GM10266 (cell line): ENCODE measurements around the gene CCDC71.

Experiments
- DNase-seq: peaks from one replicate; pipeline ENCODE4 v3.0.0; 2012; ENCODE audit errors: extremely low spot score
- TF ChIP-seq, protein P1 (sequence below): IDR thresholded peaks from 2 replicates; pipeline ENCODE4 v1.5.1; 2012; ENCODE audit warnings: mild to moderate bottlenecking, low read depth; ENCODE audit not compliant: control insufficient read depth, insufficient read depth; ENCODE audit errors: missing control alignments

Gene CCDC71

GRCh38 chr3:49148159-49148558, 18.0 kb downstream of the CCDC71 start:
- TF ChIP-seq, protein P1, sequence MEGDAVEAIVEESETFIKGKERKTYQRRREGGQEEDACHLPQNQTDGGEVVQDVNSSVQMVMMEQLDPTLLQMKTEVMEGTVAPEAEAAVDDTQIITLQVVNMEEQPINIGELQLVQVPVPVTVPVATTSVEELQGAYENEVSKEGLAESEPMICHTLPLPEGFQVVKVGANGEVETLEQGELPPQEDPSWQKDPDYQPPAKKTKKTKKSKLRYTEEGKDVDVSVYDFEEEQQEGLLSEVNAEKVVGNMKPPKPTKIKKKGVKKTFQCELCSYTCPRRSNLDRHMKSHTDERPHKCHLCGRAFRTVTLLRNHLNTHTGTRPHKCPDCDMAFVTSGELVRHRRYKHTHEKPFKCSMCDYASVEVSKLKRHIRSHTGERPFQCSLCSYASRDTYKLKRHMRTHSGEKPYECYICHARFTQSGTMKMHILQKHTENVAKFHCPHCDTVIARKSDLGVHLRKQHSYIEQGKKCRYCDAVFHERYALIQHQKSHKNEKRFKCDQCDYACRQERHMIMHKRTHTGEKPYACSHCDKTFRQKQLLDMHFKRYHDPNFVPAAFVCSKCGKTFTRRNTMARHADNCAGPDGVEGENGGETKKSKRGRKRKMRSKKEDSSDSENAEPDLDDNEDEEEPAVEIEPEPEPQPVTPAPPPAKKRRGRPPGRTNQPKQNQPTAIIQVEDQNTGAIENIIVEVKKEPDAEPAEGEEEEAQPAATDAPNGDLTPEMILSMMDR = no peak
- DNase-seq = no peak

DNA sequence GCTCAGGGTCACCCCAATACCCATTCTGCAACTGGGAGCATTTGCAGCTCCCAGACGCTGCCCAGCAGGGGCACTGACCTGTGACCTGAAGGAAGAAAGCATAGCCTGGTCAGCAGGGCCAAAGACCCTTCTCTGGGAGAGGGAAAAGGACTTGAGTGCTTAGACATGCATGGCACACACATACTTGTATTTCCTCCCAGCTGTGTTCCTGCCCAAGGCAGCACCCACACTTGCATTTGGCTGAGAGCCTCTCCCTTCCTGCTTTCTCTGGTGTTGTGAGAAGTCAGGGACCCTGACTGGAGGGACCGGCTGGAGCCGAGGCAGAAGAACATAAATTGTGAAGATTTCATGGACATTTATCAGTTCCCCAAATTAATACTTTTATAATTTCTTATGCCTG, 26.1 kb downstream of the CCDC71 start:
- DNase-seq = no peak
- TF ChIP-seq, protein P1 = no peak

DNA sequence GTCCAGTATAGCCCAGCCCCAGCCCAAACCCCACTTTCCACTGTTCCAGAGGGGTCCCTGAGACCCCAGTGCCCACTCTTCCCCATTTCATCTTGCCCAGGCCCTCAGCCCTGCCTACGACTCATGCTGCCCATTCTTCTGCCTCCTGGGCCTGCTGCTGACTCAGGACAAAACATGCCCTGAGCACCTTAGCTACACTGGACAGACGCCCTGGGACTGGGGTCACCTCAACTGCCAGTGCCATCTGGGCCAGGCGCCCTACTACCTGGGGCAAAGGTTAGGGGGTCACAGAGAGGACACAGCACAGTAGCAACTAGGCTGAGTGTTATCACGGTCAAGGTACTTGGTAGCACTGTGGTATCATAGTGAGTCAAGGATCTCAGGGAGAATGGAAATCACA, 30.6 kb downstream of the CCDC71 start:
- TF ChIP-seq, protein P1 = no peak
- DNase-seq = no peak

- TF ChIP-seq, protein P1 = no peak
- no peak for DNase-seq
Measured at GRCh38 chr3:49134471-49135265, 31.5 kb downstream of the CCDC71 start.

GRCh38 chr3:49133226-49133951, 32.7 kb downstream of the CCDC71 start:
- TF ChIP-seq, protein P1 = no peak
- no peak for DNase-seq

GRCh38 chr3:49132437-49133225, 33.5 kb downstream of the CCDC71 start, which contains the start of gene LAMB2:
LAMB2 (minus strand) TSS chr3:49133050; CDS start chr3:49132867, 183 bp downstream.
- TF ChIP-seq, protein P1 = no peak
- DNase-seq = no peak
